ENCODE data around the gene SMIM10L2A. TPM values are rescaled to one million over a fixed set of nuclear protein-coding genes. Genes with fewer than 3 reads are reported as not detected.

The SMIM10L2A gene
- total RNA-seq, 1 donor from 2014 or later: 4.8 TPM

GRCh38 chrX:135424469-135424868 is 2.7 kb downstream of the SMIM10L2A start:
- TF ChIP-seq, protein P1, sequence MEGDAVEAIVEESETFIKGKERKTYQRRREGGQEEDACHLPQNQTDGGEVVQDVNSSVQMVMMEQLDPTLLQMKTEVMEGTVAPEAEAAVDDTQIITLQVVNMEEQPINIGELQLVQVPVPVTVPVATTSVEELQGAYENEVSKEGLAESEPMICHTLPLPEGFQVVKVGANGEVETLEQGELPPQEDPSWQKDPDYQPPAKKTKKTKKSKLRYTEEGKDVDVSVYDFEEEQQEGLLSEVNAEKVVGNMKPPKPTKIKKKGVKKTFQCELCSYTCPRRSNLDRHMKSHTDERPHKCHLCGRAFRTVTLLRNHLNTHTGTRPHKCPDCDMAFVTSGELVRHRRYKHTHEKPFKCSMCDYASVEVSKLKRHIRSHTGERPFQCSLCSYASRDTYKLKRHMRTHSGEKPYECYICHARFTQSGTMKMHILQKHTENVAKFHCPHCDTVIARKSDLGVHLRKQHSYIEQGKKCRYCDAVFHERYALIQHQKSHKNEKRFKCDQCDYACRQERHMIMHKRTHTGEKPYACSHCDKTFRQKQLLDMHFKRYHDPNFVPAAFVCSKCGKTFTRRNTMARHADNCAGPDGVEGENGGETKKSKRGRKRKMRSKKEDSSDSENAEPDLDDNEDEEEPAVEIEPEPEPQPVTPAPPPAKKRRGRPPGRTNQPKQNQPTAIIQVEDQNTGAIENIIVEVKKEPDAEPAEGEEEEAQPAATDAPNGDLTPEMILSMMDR (conservative IDR thresholded peaks at IDR 0.05): no peak
- Mint-ChIP-seq H3K9me3 (no peaks in the 10 kb centered on the region), H3K27ac (no peak overlapping the region), H3K4me1 (ENCODE audit: unreplicated experiment) (no peaks in the 10 kb centered on the region), H3K36me3 (no peaks in the 10 kb centered on the region), H3K27me3 (no peaks in the 10 kb centered on the region), H3K4me3 (no peak overlapping the region)
- DNase-seq (ENCODE audit: extremely low spot score, unreplicated experiment): no peak

DNA sequence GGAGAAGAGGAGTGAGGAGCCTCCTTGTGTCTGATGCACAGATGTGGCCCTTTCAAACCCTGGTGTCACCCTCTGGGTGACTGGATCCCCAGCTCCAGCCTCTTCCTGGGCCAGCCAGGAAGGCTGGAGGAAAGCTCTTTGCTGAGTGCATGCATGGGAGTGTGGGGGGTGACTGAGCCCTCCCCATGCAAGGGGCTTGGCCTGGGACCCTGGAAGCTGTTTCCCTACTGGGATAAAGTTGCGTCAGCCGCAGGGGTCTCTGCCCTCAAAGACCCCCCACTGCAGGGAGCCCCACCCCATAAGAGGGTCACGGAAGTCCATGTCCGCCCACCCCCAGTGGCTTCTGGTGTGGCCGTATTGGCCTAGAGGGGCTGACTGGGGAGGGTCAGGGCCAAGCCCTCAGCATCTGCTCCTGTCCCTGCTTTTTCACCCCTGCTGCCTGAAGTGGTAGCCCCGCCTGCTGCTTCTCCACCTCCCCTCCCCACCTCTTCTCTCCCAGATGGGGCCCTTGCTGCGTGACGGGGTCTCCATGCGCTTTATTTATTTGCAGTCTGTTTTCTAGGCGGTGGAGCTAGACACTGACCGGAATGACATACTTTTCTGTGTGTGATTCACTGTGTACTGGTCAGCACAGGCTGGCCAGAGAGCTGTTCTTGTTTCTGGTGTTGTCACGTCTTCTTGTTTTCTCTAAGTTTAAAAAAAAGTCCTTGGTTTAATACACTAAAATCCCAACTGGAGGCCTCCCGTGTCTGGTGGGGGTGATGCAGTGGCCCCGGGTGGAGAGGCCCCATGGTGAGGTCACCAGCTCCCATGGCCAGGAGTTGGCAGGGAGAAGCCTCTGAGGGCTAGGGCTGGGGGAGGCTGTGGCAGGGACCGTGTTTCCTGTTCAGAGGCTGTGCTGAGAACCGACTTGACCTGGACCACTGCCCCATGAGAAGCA is 3.6 kb downstream of the SMIM10L2A start:
- no peaks in the 10 kb centered on the region for H3K27me3 Mint-ChIP-seq
- no peak overlapping the region for H3K27ac Mint-ChIP-seq
- H3K36me3 Mint-ChIP-seq: no peaks in the 10 kb centered on the region
- no peaks in the 10 kb centered on the region for H3K9me3 Mint-ChIP-seq
- no peak for DNase-seq (ENCODE audit: extremely low spot score, unreplicated experiment)
- H3K4me3 Mint-ChIP-seq: no peak overlapping the region
- TF ChIP-seq, protein P1 (conservative IDR thresholded peaks at IDR 0.05): no peak
- no peaks in the 10 kb centered on the region for H3K4me1 Mint-ChIP-seq (ENCODE audit: unreplicated experiment)

DNA sequence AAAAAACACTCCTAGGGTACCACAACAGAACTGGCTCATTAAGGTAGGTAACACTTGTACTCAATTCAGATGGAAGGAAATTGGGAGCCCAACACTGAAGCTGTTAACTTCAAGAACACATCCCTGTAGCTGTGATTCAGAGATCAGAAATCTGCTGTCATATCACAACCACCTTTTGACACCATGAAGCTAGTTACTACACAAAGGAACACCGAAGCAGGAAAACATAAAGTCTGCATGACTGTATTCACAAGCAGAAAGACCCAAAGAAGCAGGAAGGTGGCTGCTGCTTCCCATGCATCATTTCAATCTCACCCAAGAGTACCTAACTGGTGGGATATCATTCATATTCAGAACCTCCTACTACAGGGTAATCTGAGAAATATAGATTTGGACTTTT is 7.7 kb downstream of the SMIM10L2A start:
- TF ChIP-seq, protein P1 (conservative IDR thresholded peaks at IDR 0.05): no peak
- Mint-ChIP-seq H3K4me1 (ENCODE audit: unreplicated experiment) (no peaks in the 10 kb centered on the region), H3K4me3 (no peak overlapping the region), H3K27ac (no peak overlapping the region), H3K9me3 (peaks cover 4% of the 10 kb centered on the region), H3K27me3 (peaks cover 5% of the 10 kb centered on the region), H3K36me3 (no peaks in the 10 kb centered on the region)
- no peak for DNase-seq (ENCODE audit: extremely low spot score, unreplicated experiment)

- no peaks in the 10 kb centered on the region for H3K36me3 Mint-ChIP-seq
- no peak for DNase-seq (ENCODE audit: extremely low spot score, unreplicated experiment)
- peaks cover 5% of the 10 kb centered on the region for H3K27me3 Mint-ChIP-seq
- H3K4me1 Mint-ChIP-seq (ENCODE audit: unreplicated experiment): no peaks in the 10 kb centered on the region
- no peak overlapping the region for H3K27ac Mint-ChIP-seq
- H3K4me3 Mint-ChIP-seq: no peak overlapping the region
- TF ChIP-seq, protein P1 (conservative IDR thresholded peaks at IDR 0.05): no peak
- peaks cover 4% of the 10 kb centered on the region for H3K9me3 Mint-ChIP-seq
Observed at GRCh38 chrX:135431886-135432285, 10.1 kb downstream of the SMIM10L2A start.

DNA sequence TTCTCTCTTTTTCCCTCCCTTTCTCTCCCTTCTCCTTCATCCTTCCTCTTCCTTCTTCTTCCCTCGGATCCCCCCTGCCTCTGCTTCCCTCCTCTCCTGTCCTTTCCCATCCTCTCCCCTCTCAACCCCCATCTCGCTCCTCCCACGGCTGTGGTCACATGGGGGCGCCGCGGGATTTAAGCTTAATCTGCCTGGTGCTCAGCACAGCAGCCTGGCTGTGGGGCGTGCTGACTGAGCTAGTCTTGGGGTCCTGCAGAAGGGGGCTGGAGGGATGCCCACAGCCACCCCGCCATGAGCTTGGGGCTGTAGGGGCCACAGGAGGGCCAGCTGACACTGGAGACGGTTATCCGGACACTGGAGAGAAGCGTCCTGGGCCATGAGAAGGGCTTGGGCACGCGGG is 10.7 kb downstream of the SMIM10L2A start:
- TF ChIP-seq, protein P1 (conservative IDR thresholded peaks at IDR 0.05): no peak
- H3K36me3 Mint-ChIP-seq: no peaks in the 10 kb centered on the region
- H3K4me1 Mint-ChIP-seq (ENCODE audit: unreplicated experiment): no peaks in the 10 kb centered on the region
- no peak overlapping the region for H3K27ac Mint-ChIP-seq
- no peak overlapping the region for H3K4me3 Mint-ChIP-seq
- DNase-seq (ENCODE audit: extremely low spot score, unreplicated experiment): no peak
- peaks cover 4% of the 10 kb centered on the region for H3K9me3 Mint-ChIP-seq
- H3K27me3 Mint-ChIP-seq: peaks cover 5% of the 10 kb centered on the region

Measured in type B pancreatic cell (in vitro differentiated cells).